ENCODE data around the gene RASGRF1. TPM values are rescaled to one million over a fixed set of nuclear protein-coding genes. Genes with fewer than 3 reads are reported as not detected.
A peak's percentile ranks its signal among the peaks of the same experiment; 100 is the strongest.

Gene RASGRF1
- total and polyA plus RNA-seq, 9 of the 15 experiments (the other 6 are each of a cell fraction or from before 2014, with no cell fraction given): 0.03 to 0.58 (median 0.06) TPM; not detected in 1

DNA sequence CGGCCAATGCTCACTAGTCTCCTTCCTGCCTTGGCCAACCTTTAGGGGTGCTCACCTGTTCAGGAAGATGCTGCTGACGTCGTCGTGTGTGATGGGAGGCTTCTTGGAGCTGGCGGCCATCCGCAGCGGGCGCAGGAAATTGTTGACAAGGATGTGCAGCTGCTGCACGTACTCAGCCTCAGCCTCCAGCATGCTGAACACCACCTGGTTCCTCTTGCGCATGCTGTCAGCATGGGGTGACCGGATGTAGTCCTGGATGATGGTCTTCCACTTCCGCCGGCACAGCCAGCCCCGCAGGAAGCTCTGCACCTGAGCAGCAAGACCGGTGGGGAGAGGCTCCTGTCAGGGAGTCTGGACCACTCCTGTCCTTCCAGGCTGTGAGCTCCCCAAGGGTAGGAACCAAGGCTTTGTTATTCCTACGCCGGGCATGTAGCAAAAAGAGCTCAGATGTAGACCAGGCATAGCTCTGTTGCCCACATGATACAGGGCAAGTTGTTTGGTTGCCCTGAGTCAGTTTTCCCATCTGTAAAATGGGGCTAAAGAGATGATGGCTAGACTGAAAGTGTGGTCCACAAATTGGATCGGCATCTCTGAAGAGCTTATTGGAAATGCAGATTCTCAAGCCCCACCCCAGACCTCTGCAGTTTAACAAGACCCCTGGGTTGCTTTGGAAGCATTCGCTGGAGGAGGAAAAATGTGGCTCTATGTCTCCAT, 43.7 kb downstream of the RASGRF1 start:
- Histone ChIP-seq H3K36me3 (ENCODE audit: control insufficient read depth, insufficient read depth, low read length) (no peaks in the 10 kb centered on the region), H3K4me3 (no peak overlapping the region), H3K9me1 (ENCODE audit: control insufficient read depth, insufficient read depth, low read length) (no peaks in the 10 kb centered on the region), H2AFZ (ENCODE audit: low read depth, low read length) (no peak overlapping the region), H3K9me3 (replicated peaks; ENCODE audit: control insufficient read depth, insufficient read depth, low read depth, low read length) (no peaks in the 10 kb centered on the region), H3K79me2 (ENCODE audit: control insufficient read depth, insufficient read depth, low read length) (no peaks in the 10 kb centered on the region), H3K9ac (ENCODE audit: insufficient read depth in 1 of 2, low read depth in 2 of 2, low read length in 2 of 2) (no peak overlapping the region), H3K4me2 (ENCODE audit: insufficient read depth, low read length) (no peak overlapping the region), H3K27me3 (ENCODE audit: control insufficient read depth in 2 of 2, insufficient read depth in 2 of 2, low read length in 2 of 2) (peaks cover 3 to 39% of the 10 kb centered on the region in 2 experiments; a peak in 4 of 5 replicates), H3K27ac (ENCODE audit: extremely low read depth, low read depth, low read length) (no peak overlapping the region), H4K20me1 (replicated peaks; ENCODE audit: control insufficient read depth, insufficient read depth, low read length) (peaks cover 3% of the 10 kb centered on the region; the same call in 1 of the 2 replicates), H3K4me1 (replicated peaks in 1 of 2; ENCODE audit: control insufficient read depth in 2 of 2, insufficient read depth in 2 of 2, low read length in 2 of 2) (no peaks in the 10 kb centered on the region)
- ATAC-seq (no peak), DNase-seq (ENCODE audit: extremely low read depth in 1 of 4, low spot score in 3 of 4) (no peak), FAIRE-seq (no peak)
- 2% methylated on average over 15 of the region's 19 CpGs for WGBS (ENCODE audit: insufficient coverage, low coverage, missing lambda C conversion rate)
- TF ChIP-seq GABPA (tag; conservative IDR thresholded peaks at IDR 0.05; ENCODE audit: low read depth) (0 out of 2 replicates have a peak, but pooled peaks have one; percentile 22), ZC3H8 (IDR thresholded peaks at IDR 0.05) (no peak), RBM25 (IDR thresholded peaks at IDR 0.05; ENCODE audit: low read depth, low read length, severe bottlenecking) (peak; percentile 43), KAT7 (CRISPR knock-in tag; IDR thresholded peaks at IDR 0.05; ENCODE audit: borderline replicate concordance) (no peak), KAT2B (IDR thresholded peaks at IDR 0.05; ENCODE audit: low read depth, low read length) (no peak), FOXA3 (CRISPR knock-in tag; conservative IDR thresholded peaks at IDR 0.05 in 1 of 2, IDR thresholded peaks at IDR 0.05 in 1 of 2) (no peak), NRF1 (conservative IDR thresholded peaks at IDR 0.05 in 1 of 2, IDR thresholded peaks at IDR 0.05 in 1 of 2) (peak; percentile 22 to 39; a peak in 1 of 4 replicates)
- TF ChIP-seq, protein P1, sequence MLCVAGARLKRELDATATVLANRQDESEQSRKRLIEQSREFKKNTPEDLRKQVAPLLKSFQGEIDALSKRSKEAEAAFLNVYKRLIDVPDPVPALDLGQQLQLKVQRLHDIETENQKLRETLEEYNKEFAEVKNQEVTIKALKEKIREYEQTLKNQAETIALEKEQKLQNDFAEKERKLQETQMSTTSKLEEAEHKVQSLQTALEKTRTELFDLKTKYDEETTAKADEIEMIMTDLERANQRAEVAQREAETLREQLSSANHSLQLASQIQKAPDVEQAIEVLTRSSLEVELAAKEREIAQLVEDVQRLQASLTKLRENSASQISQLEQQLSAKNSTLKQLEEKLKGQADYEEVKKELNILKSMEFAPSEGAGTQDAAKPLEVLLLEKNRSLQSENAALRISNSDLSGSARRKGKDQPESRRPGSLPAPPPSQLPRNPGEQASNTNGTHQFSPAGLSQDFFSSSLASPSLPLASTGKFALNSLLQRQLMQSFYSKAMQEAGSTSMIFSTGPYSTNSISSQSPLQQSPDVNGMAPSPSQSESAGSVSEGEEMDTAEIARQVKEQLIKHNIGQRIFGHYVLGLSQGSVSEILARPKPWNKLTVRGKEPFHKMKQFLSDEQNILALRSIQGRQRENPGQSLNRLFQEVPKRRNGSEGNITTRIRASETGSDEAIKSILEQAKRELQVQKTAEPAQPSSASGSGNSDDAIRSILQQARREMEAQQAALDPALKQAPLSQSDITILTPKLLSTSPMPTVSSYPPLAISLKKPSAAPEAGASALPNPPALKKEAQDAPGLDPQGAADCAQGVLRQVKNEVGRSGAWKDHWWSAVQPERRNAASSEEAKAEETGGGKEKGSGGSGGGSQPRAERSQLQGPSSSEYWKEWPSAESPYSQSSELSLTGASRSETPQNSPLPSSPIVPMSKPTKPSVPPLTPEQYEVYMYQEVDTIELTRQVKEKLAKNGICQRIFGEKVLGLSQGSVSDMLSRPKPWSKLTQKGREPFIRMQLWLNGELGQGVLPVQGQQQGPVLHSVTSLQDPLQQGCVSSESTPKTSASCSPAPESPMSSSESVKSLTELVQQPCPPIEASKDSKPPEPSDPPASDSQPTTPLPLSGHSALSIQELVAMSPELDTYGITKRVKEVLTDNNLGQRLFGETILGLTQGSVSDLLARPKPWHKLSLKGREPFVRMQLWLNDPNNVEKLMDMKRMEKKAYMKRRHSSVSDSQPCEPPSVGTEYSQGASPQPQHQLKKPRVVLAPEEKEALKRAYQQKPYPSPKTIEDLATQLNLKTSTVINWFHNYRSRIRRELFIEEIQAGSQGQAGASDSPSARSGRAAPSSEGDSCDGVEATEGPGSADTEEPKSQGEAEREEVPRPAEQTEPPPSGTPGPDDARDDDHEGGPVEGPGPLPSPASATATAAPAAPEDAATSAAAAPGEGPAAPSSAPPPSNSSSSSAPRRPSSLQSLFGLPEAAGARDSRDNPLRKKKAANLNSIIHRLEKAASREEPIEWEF (CRISPR knock-in tag; IDR thresholded peaks at IDR 0.05): no peak
- BruUV-seq (replicated peaks): no TSS peak
- in situ Hi-C loops (cut with MboI) (no loop called here), intact Hi-C loops (cut with micrococcal nuclease) (no loop called here)
- ChIA-PET CTCF (ENCODE audit: low intra/inter-chr PET ratio) (no interaction called here), POLR2A (interaction anchor here (0.9 to 1.1 kb wide), 2 partner anchors 138 to 528 kb away, joined by 3 read pairs; no protein-coding TSS in a partner anchor)
